Adrenal gland (tissue), 12 donors: ENCODE measurements around the gene ESR2. TPM values are rescaled to one million over a fixed set of nuclear protein-coding genes. Genes with fewer than 3 reads are reported as not detected.

Source experiments
- DNase-seq, 7 donors: peaks; one replicate each; pipeline ENCODE4 v3.0.0-alpha.2; 2019 to 2020
- H3K27ac ChIP-seq, 5 donors: fragments of 200-600 bp; sonication (generic) in 4 of 5; 1 replicate in 3 of 5; 2 replicates in 2 of 5; pipeline versions ENCODE4 v1.5.1 to v1.8.0; 2016 to 2020; ENCODE audit warnings: mild to moderate bottlenecking in 1 of 5
- H3K27me3 ChIP-seq: fragments of 200-600 bp; 2 replicates; pipeline ENCODE4 v1.8.0; 2021
- H3K36me3 ChIP-seq, 2 donors: fragments of 200-600 bp; replicated peaks in 1 of 2; 1 replicate in 1 of 2; 2 replicates in 1 of 2; pipeline versions ENCODE4 v1.5.1 to v1.8.0; 2018 to 2022
- H3K4me1 ChIP-seq, 2 donors: fragments of 200-600 bp; replicated peaks in 1 of 2; 1 replicate in 1 of 2; 2 replicates in 1 of 2; pipeline versions ENCODE4 v1.5.1 to v1.8.0; 2018 to 2021
- H3K4me3 ChIP-seq, 4 donors: fragments of 200-600 bp; sonication (generic) in 3 of 4; one replicate each; pipeline ENCODE4 v1.5.1; 2016 to 2018
- H3K9me3 ChIP-seq, 3 donors: fragments of 200-600 bp; sonication (generic) in 1 of 3; replicated peaks in 1 of 3; 1 replicate in 2 of 3; 2 replicates in 1 of 3; pipeline versions ENCODE4 v1.5.1 to v1.8.0; 2016 to 2021
- CTCF ChIP-seq, 6 experiments: fragments of 450-650 bp in 4 of 6; fragments of 200-600 bp in 2 of 6; sonication (generic) in 1 of 6; IDR thresholded peaks; 1 replicate in 5 of 6; 2 replicates in 1 of 6; pipeline versions ENCODE4 v1.5.1 to v1.8.0; 2016 to 2021; ENCODE audit warnings: antibody characterized with exemption in 6 of 6, mild to moderate bottlenecking in 2 of 6, moderate library complexity in 1 of 6
- POLR2A ChIP-seq, 2 donors: fragments of 450-650 bp; IDR thresholded peaks; one replicate each; pipeline ENCODE4 v1.6.1; 2017; ENCODE audit warnings: antibody characterized with exemption in 2 of 2, mild to moderate bottlenecking in 2 of 2, moderate library complexity in 1 of 2
- WGBS, 4 donors: extraction: QIAGEN DNeasy Blood & Tissue Kit in 2 of 4; methylation state at CpG; one replicate each; pipeline versions ENCODE4 v1.1.5 to v1.1.7; 2013 to 2017; 5-methylcytosine and 5-hydroxymethylcytosine counted together
- intact Hi-C, 2 donors: fragments of 100-400 bp; cut with DNase I; formaldehyde crosslinking; loops; one replicate each; pipeline versions ENCODE4 v1.14.1 to v1.15.0; 2022 to 2023
- polyA plus RNA-seq, 3 donors: library from polyadenylated mRNA; stranded (reverse); fragments of 200-250 nt in 2 of 3; fragments of 350-450 nt in 1 of 3; fragmentation: Illumina TruSeq in 1 of 3; extraction: RNeasy Lipid Tissue Mini Kit (QIAGEN cat#74804) in 1 of 3; gene quantifications; one replicate each; pipeline ENCODE4 v1.2.3, GENCODE V29; 2013 to 2014
- total RNA-seq, 9 donors: library from RNA; depleted of rRNA in 4 of 9; stranded (reverse); fragments of >200 nt in 4 of 9; fragments of 120-200 nt in 1 of 9; fragmentation: NEBNext Ultra II Directional in 1 of 9; extraction: Animal tissue kit (Norgen Biotek cat#: 25700) in 1 of 9; gene quantifications; one replicate each; pipeline versions ENCODE4 v1.1.0 to v1.2.4, GENCODE V29; 2013 to 2023
- donor health status: healthy with polysubstance abuse.
- donor health status: Bipolar disorder and iron deficiency.
- donor health status: DM: yes; HTN: yes; CAD: no.
- donor health status: DM: no; HTN: no; CAD: no.
- donor health status: DM: no; HTN: no; CAD: no.
- donor health status: DM: yes; HTN: yes; CAD: no.

The ESR2 gene
- total and polyA plus RNA-seq, 12 donors, result 3.0 to 36.0 (median 18.8) TPM

GRCh38 chr14:64217834-64218233, 76.3 kb downstream of the ESR2 start:
- TF ChIP-seq POLR2A (IDR thresholded peaks at IDR 0.05) (no peak), CTCF (IDR thresholded peaks at IDR 0.05) (no peak)

GRCh38 chr14:64217308-64217707, 76.9 kb downstream of the ESR2 start:
- TF ChIP-seq POLR2A (IDR thresholded peaks at IDR 0.05), result no peak
- no peak for TF ChIP-seq CTCF (IDR thresholded peaks at IDR 0.05)
- peaks cover 16 to 32% of the 10 kb centered on the region in 2 donors for H3K4me1 ChIP-seq
- peaks cover 0 to 71% of the 10 kb centered on the region in 2 donors for H3K36me3 ChIP-seq
- WGBS, 4 donors, result 43 to 56% (median 53%) methylated on average over 4 of the region's 4 CpGs
- H3K4me3 ChIP-seq, result no peak overlapping the region
- no peaks in the 10 kb centered on the region for H3K9me3 ChIP-seq
- no peaks in the 10 kb centered on the region for H3K27me3 ChIP-seq
- peak in 2 of 7 donors; percentile 20 to 30 for DNase-seq
- intact Hi-C loops, result no loop called here
- peak overlapping the region in 3 of 5 donors; percentile 30 to 92 (median 43) for H3K27ac ChIP-seq

More at GRCh38 chr14:64217834-64218233, 76.3 kb downstream of the ESR2 start:
- no peaks in the 10 kb centered on the region for H3K9me3 ChIP-seq
- H3K4me1 ChIP-seq, result peaks cover 16 to 32% of the 10 kb centered on the region in 2 donors
- DNase-seq, result peak in 1 of 7 donors; percentile 13
- peak overlapping the region in 2 of 5 donors; percentile 43 to 92 for H3K27ac ChIP-seq
- no peak overlapping the region for H3K4me3 ChIP-seq
- H3K36me3 ChIP-seq, result peaks cover 0 to 71% of the 10 kb centered on the region in 2 donors
- intact Hi-C loops, result no loop called here
- WGBS, 4 donors, result 54 to 63% (median 60%) methylated on average over 7 of the region's 7 CpGs
- H3K27me3 ChIP-seq, result no peaks in the 10 kb centered on the region

GRCh38 chr14:64215978-64216377, 78.2 kb downstream of the ESR2 start:
- TF ChIP-seq CTCF (IDR thresholded peaks at IDR 0.05) (no peak), POLR2A (IDR thresholded peaks at IDR 0.05) (no peak)
- intact Hi-C loops, result no loop called here
- Histone ChIP-seq H3K27ac (no peak overlapping the region), H3K9me3 (no peaks in the 10 kb centered on the region), H3K4me1 (peaks cover 12 to 25% of the 10 kb centered on the region in 2 donors), H3K36me3 (peaks cover 0 to 75% of the 10 kb centered on the region in 2 donors), H3K27me3 (no peaks in the 10 kb centered on the region), H3K4me3 (no peak overlapping the region)
- 93 to 96% (median 94%) methylated on average over 12 to 13 of the region's 13 CpGs for WGBS, 4 donors
- DNase-seq, result peak in 2 of 7 donors; percentile 19 to 42

GRCh38 chr14:64215274-64215673, 78.9 kb downstream of the ESR2 start:
- Histone ChIP-seq H3K9me3 (no peaks in the 10 kb centered on the region), H3K4me3 (no peak overlapping the region)

More at GRCh38 chr14:64215274-64215673, 78.9 kb downstream of the ESR2 start:
- intact Hi-C loops, result no loop called here
- no peak overlapping the region for H3K27ac ChIP-seq
- TF ChIP-seq POLR2A (IDR thresholded peaks at IDR 0.05), result no peak
- no peak for TF ChIP-seq CTCF (IDR thresholded peaks at IDR 0.05)
- no peaks in the 10 kb centered on the region for H3K27me3 ChIP-seq
- H3K36me3 ChIP-seq, result peaks cover 0 to 75% of the 10 kb centered on the region in 2 donors
- DNase-seq, result peak in 2 of 7 donors; percentile 9 to 46
- peaks cover 5 to 18% of the 10 kb centered on the region in 2 donors for H3K4me1 ChIP-seq
- 98% methylated on average over 10 of the region's 10 CpGs for WGBS, 4 donors
